HG03378 (cell line): Measurements from ENCODE around the gene HTR4.

Source experiments
- ATAC-seq: cut with Tn5 transposase; IDR thresholded peaks from one replicate; pipeline ENCODE4 v1.9.1; 2021; ENCODE audit warnings: mild to moderate bottlenecking, moderate library complexity; ENCODE audit not compliant: unreplicated experiment

The HTR4 gene

GRCh38 chr5:148619484-148619883, 34.8 kb downstream of the HTR4 start:
- ATAC-seq, result no peak

GRCh38 chr5:148615644-148616275, 38.6 kb downstream of the HTR4 start:
- no peak for ATAC-seq

- ATAC-seq, result no peak
Observed at GRCh38 chr5:148607406-148607805, 46.9 kb downstream of the HTR4 start.

GRCh38 chr5:148606296-148606695, 48.0 kb downstream of the HTR4 start:
- ATAC-seq, result no peak

DNA sequence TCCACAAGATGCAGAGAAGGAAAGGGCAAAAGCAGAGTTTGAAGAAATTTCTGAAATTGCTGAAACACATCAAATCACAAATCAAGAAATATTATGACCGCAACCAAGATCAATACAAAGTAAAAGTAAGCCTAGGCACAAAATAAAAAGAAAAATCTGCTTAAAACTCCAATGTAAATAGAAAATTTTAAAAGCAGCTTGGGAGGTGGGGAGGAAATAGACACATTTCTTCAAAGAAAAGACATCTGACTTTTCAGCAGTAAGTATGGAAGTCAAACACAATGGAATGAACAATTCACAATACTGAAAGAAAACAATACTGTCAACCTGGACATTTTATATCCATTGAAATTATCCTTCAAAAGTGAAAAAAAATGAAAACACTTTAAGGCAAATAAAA, 55.1 kb downstream of the HTR4 start:
- no peak for ATAC-seq

GRCh38 chr5:148595697-148596096, 58.6 kb downstream of the HTR4 start:
- no peak for ATAC-seq

DNA sequence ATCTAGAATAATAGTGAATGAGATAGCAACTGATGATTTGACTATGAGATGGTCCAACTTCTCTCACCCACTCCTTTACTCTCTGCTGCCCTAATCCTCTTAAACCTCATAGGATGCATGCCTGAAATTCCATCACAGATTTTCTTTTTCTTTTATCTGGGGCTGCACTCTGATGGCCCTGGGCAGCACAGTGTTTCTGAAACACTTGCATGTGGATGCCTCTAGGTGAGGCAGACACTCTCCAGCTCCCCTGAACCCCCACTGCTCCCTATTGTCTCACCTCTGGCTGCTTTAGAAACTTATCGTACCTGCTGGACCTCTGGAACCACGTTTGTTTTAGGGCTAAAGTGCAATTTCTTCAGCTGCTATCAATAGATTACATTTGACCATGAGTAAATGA, 67.5 kb downstream of the HTR4 start:
- no peak for ATAC-seq

DNA sequence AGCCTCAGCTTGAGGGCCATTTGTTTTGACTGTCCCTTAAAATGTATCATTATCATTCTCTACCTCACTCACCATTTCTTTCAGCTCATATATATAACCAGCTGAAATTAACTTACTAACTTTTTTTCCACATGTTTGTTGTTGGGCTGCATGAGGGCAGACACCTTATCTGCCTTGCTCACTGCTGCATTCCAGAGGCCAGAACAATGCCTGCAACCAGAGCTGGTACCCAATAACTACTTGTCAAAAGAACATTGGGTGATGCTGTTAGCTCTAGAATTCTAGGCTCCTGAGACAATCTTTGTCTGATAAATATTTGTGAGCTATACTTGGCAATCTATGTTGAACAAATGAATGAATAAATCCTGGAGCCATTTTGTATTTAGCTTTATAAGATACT, 68.3 kb downstream of the HTR4 start:
- ATAC-seq, result no peak

GRCh38 chr5:148584103-148584502, 70.2 kb downstream of the HTR4 start:
- ATAC-seq, result no peak

GRCh38 chr5:148583421-148583965, 70.8 kb downstream of the HTR4 start:
- no peak for ATAC-seq

- no peak for ATAC-seq
Observed at GRCh38 chr5:148574167-148574566, 80.2 kb downstream of the HTR4 start.

GRCh38 chr5:148573374-148573773, 81.0 kb downstream of the HTR4 start:
- ATAC-seq, result no peak

DNA sequence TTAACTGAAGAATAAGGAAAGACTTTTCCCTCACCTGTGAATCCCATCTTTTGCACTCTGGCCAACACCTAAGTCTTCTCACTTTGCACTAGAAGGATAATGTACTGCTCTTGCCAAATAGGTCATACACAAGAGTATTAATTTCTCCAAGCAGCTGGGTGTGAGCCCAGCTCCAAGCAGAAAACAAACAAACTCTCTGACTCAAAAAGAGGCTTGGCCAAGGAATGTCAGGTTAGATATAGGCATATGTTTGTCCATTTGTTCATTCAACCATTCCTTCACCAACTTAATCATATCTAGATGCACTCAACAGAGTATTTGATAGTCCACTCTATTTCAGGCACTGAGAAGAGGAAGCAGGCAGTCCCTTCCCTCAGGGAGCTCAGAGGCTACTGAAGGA, 84.4 kb downstream of the HTR4 start:
- no peak for ATAC-seq

- no peak for ATAC-seq
Observed at GRCh38 chr5:148565148-148565547, 89.2 kb downstream of the HTR4 start.

- no peak for ATAC-seq
Observed at GRCh38 chr5:148563021-148563420, 91.3 kb downstream of the HTR4 start.

- ATAC-seq, result no peak
Observed at GRCh38 chr5:148561801-148562311, 92.5 kb downstream of the HTR4 start.

DNA sequence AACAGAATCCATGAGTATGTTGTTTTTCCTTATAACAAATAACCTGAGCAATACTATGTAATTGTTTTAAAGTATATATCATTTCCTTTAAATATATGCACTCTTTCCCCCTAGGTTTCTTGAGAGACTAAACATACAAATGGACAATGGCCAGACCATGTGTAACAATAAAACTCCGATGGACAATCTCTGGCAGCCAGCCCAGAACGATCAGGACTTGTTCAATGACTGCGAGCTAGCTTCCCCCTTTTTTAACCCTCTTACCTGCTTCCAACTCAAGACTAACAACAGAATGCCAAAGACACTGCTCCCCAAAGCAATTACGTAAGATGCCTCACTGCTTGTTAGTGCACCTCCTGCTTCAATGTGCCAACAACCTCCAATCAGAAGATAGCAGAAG, 94.9 kb downstream of the HTR4 start:
- no peak for ATAC-seq

DNA sequence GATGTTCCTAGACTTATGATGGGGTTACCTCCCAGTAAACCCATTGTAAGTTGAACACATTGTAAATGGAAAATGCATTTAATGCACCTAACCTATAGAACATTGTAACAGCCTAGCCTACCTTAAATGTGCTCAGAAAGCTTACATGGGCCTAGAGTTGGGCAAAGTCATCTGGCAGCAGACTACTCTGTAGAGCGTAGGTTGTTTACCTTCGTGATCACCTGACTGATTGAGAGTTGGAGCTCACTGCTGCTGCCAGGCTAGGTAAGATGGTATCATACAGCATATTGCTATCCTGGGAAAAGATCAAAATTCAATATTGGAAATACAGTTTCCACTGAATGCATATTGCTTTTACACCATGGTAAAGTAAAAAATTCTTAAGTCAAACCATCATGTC, 95.4 kb downstream of the HTR4 start:
- no peak for ATAC-seq

- ATAC-seq, result no peak
Observed at GRCh38 chr5:148556835-148557234, 97.5 kb downstream of the HTR4 start.

- no peak for ATAC-seq
Observed at GRCh38 chr5:148554621-148555020, 99.7 kb downstream of the HTR4 start.

DNA sequence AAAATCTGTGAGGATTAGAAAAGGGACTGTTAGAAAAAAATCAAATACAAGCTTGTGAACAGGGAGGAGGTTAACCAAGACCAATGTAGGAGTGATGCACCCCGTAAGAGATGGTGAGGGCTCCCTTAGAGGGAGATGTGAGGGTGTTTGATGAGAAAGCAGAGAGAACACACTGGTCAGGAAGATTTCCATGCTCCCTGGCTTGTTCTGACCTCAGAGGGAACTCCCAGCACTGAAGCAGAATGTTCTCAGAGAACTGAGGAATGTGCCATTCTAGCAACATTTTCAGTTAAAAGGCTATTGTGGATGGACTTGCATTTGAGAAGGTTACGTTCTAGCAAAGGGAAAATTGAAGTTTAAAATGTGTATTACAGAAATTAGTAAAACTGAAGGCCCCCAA, 110.6 kb downstream of the HTR4 start:
- no peak for ATAC-seq

DNA sequence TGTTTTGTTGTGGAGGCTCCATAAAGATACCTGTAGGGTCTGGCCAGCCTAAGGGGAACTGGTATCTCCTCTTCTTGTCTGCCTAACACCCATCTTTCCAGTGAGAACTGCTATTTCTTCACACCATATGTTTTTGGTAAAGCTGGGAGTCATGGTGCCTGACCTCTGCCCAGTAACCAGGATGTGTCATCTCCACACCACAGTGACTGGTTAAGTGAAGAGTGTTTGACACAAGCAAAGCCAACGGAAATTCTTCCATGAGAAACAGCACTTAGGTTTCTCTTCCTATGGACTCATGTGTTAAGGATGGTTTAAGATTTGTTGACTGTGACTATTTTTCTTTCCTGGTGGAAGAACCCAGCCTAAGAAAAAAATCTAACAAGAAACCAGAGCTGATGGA, 111.5 kb downstream of the HTR4 start:
- no peak for ATAC-seq
